Measurements from ENCODE around the gene EHMT2. TPM values are rescaled to one million over a fixed set of nuclear protein-coding genes. Genes with fewer than 3 reads are reported as not detected.
A peak's percentile ranks its signal among the peaks of the same experiment; 100 is the strongest.

The EHMT2 gene
- total and polyA plus RNA-seq, 8 donors, result 13.4 to 55.8 (median 20.6) TPM

DNA sequence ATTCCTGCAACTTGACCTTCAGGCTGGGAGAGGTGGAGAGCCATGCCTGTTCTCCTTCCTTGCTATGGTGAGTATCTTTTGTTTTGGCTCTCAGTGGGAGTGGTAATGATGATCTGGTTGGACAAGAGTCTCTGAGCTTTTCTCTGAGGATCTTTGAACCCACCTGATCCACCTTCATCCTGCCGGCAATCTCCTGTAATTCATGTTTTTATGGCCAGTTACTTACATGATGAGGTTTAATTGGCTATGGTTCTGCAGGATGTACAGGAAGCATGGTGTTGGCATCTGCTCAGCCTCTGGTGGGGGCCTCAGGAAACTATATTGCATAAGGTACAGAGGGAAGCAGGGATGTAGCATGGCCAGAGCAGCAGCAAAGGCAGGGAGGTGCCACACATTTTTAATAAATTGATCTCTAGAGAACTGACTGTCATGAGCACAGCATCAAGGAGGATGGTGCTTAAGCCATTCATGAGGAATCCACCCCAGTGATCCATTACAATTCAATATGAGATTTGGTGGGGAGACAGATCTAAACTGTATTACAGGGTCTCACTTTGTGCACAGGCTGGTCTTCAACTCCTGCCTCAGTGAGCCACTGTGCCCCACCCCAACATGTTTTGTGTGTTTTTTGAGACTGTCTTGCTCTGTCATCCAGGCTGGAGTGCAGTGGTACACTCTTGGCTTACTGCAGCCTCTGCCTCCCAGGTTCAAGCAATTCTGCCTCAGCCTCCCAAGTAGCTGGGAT lies 60.0 kb downstream of the EHMT2 start:
- Histone ChIP-seq H3K27ac (no peak overlapping the region), H3K9me3 (no peaks in the 10 kb centered on the region), H3K4me3 (peak overlapping the region in 1 of 4 donors; percentile 54), H3K36me3 (peaks cover 0 to 16% (median 9%) of the 10 kb centered on the region in 3 donors), H3K27me3 (no peaks in the 10 kb centered on the region), H3K4me1 (peaks cover 12 to 27% (median 14%) of the 10 kb centered on the region in 3 donors)
- intact Hi-C loops (cut with DNase I), result loop anchor here in 1 of 3 donors (10.0 kb wide), 1 partner anchor 63 kb away; the partner anchor contains the start of gene VWA7
- FAIRE-seq, result no peak
- ATAC-seq, result no peak
- TF ChIP-seq, protein P1, sequence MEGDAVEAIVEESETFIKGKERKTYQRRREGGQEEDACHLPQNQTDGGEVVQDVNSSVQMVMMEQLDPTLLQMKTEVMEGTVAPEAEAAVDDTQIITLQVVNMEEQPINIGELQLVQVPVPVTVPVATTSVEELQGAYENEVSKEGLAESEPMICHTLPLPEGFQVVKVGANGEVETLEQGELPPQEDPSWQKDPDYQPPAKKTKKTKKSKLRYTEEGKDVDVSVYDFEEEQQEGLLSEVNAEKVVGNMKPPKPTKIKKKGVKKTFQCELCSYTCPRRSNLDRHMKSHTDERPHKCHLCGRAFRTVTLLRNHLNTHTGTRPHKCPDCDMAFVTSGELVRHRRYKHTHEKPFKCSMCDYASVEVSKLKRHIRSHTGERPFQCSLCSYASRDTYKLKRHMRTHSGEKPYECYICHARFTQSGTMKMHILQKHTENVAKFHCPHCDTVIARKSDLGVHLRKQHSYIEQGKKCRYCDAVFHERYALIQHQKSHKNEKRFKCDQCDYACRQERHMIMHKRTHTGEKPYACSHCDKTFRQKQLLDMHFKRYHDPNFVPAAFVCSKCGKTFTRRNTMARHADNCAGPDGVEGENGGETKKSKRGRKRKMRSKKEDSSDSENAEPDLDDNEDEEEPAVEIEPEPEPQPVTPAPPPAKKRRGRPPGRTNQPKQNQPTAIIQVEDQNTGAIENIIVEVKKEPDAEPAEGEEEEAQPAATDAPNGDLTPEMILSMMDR (IDR thresholded peaks at IDR 0.05), result no peak
- DNase-seq, result no peak
- WGBS, 2 donors, result 38 to 39% methylated on average over 1 of the region's 1 CpG

DNA sequence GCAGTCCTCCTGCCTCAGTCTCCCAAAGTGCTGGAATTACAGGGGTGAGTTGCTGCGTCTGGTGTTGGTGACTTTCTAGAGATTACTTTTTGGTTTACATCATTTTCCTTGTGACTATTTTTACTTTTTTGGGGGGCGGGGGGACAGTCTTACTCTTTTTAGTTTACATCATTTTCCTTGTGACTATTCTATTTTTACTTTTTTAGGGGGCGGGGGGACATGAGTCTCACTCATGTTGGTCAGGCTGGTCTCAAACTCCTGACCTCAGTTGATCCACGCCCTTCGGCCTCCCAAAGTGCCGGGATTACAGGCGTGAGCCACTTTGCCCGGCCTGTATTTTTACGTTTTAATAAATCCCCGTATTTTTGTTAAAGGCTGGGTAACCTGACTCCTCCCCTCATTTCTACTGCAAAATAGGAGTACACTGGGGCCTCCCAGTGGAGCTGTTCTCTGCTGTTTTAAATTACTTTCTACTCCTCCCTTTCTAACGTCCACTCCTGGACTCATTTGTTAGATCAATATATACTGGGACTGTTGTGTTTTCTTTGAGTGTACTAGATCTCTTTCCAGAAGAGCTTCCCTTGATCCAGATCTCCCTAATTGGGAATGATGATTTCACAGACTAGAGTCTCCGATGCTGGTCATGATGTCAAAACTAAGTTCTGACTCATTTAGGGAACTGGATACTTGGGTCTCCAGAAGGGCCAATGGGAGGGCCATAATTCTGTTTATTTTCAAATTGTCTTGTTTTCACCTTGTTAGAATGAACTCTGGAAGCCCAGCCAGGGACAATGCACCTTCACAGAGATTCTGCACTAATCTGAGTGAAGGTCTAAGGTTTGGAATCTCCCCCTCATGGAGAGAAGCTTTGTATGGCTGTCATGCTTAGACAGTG lies 60.8 kb downstream of the EHMT2 start:
- Histone ChIP-seq H3K36me3 (peaks cover 0 to 16% (median 9%) of the 10 kb centered on the region in 3 donors), H3K27ac (peak overlapping the region in 2 of 4 donors; percentile 27 to 47), H3K4me1 (peaks cover 12 to 27% (median 17%) of the 10 kb centered on the region in 3 donors), H3K9me3 (no peaks in the 10 kb centered on the region), H3K27me3 (no peaks in the 10 kb centered on the region), H3K4me3 (peak overlapping the region; percentile 54 to 87 (median 81))
- no peak for DNase-seq
- no peak for ATAC-seq
- intact Hi-C loops (cut with DNase I), result loop anchor here in 1 of 3 donors (10.0 kb wide), 1 partner anchor 62 kb away; the partner anchor contains the start of gene VWA7
- no peak for FAIRE-seq
- 20 to 31% methylated on average over 12 of the region's 12 CpGs for WGBS, 2 donors
- TF ChIP-seq, protein P1 (IDR thresholded peaks at IDR 0.05), result no peak

DNA sequence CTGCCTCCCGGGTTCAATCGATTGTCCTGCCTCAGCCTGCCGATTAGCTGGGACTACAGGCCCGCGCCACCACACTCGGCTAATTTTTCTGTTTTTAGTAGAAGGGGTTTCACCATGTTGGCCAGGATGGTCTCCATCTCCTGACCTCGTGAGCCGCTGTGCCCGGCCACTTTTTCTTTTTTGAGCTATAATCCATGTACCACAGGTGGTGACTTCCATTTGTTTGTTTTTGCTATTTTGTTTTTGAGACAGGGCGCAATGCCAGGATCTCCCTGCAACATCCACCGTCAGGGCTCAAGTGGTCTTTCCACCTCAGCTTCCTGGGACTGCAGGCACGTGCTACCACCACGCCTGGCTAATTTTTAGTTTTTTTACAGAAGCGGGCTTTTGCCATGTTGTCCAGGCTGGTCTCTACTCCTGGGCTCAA lies 61.4 kb downstream of the EHMT2 start:
- peaks cover 0 to 16% (median 9%) of the 10 kb centered on the region in 3 donors for H3K36me3 ChIP-seq
- ATAC-seq (no peak), FAIRE-seq (no peak), DNase-seq (no peak)
- peak overlapping the region; percentile 54 to 87 (median 81) for H3K4me3 ChIP-seq
- H3K4me1 ChIP-seq, result peaks cover 12 to 34% (median 24%) of the 10 kb centered on the region in 3 donors
- H3K27me3 ChIP-seq, result no peaks in the 10 kb centered on the region
- 9 to 11% methylated on average over 14 of the region's 14 CpGs for WGBS, 2 donors
- peak overlapping the region in 2 of 4 donors; percentile 27 to 47 for H3K27ac ChIP-seq
- H3K9me3 ChIP-seq, result no peaks in the 10 kb centered on the region
- intact Hi-C loops (cut with DNase I), result loop anchor here in 1 of 3 donors (10.0 kb wide), 1 partner anchor 61 kb away; the partner anchor contains the start of gene VWA7
- TF ChIP-seq, protein P1 (IDR thresholded peaks at IDR 0.05), result no peak

DNA sequence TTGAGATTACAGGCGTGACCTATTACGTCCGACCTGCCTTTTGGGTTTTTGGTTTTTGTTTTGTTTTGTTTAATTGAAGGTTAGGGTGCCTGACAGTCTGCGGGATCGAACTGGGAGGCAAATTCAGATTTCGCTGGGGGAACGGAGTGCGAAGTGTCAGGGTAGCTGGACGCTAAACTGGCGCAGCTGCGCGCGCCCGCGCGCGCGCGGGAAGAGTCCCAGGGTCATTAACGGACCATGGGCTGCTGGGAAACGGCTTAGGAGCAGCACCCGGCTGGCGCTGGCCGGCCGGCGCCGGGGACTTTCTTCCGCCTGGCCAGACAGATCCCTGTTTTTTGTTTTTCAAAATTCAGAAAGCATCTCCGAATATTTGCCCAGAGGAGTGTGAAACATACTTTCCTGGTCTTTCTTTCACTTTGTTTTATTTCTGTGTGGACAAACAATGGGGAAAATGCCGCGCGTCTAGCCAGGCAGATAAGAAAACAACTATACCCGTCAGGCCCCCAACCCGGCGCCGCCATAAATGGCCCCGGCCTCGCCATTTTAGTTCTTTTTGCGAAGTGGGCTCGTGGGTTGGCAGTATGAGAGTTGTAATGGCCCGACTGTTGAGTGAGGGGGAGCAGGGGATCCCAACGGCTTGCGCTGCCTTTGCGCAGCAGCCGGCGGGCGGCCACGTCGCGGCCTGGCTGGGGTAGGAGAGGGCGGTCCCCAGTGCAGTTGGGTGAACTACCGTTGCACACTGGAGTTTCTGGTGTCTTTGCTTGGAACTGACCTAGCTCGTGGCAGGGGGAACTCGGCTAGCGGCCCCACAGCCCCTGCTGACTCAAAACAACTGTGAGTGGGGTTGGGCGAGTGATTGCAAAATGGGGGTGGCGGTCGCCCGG lies 62.9 kb downstream of the EHMT2 start:
- intact Hi-C loops (cut with DNase I), result loop anchor here in 1 of 3 donors (10.0 kb wide), 1 partner anchor 60 kb away; the partner anchor contains the start of gene VWA7
- no peak for FAIRE-seq

More for the DNA sequence above, 62.9 kb downstream of the EHMT2 start:
- Histone ChIP-seq H3K9me3 (no peaks in the 10 kb centered on the region), H3K27ac (peak overlapping the region; percentile 74 to 92 (median 87)), H3K4me3 (peak overlapping the region; percentile 54 to 87 (median 81)), H3K27me3 (no peaks in the 10 kb centered on the region), H3K4me1 (peaks cover 12 to 35% (median 25%) of the 10 kb centered on the region in 3 donors), H3K36me3 (peaks cover 0 to 13% (median 9%) of the 10 kb centered on the region in 3 donors)
- ATAC-seq (peak; percentile 48 to 91 (median 71)), DNase-seq (peak; percentile 83 to 92 (median 89))
- WGBS, 2 donors, result 0% methylated on average over 59 of the region's 59 CpGs
- TF ChIP-seq, protein P1 (IDR thresholded peaks at IDR 0.05), result no peak

Data from pancreas (tissue), 10 donors.